ENCODE results near the gene CCDC6. TPM values are rescaled to one million over a fixed set of nuclear protein-coding genes. Genes with fewer than 3 reads are reported as not detected.

The CCDC6 gene
- polyA plus RNA-seq, 3 donors = 4.2 to 13.5 (median 6.2) TPM

GRCh38 chr10:59891349-59891748 lies 15.0 kb downstream of the CCDC6 start:
- H2AFZ ChIP-seq (ENCODE audit: insufficient read depth, low read depth, low read length, poor library complexity, severe bottlenecking) = peak overlapping the region; percentile 17
- peak overlapping the region in 1 of 2 donors; percentile 85 for H3K27ac ChIP-seq (ENCODE audit: low read depth in 1 of 2, low read length in 2 of 2)
- intact Hi-C loops (cut with micrococcal nuclease) = no loop called here
- H3K4me3 ChIP-seq (replicated peaks in 1 of 3; ENCODE audit: low read depth in 2 of 3, low read length in 3 of 3) = peak overlapping the region in 1 of 3 experiments; percentile 47
- H3K9ac ChIP-seq (ENCODE audit: insufficient read depth, low read length, poor library complexity, severe bottlenecking) = peak overlapping the region; percentile 9
- Mint-ChIP-seq H3K27me3 (ENCODE audit: low read depth in 3 of 3) (no peaks in the 10 kb centered on the region), H3K9me3 (no peaks in the 10 kb centered on the region), H3K4me1 (peaks cover 75% of the 10 kb centered on the region), H3K36me3 (peaks cover 17 to 22% of the 10 kb centered on the region in 2 donors), H3K27ac (peak overlapping the region; percentile 90 to 97 (median 93)), H3K4me3 (peak overlapping the region; percentile 8 to 74)
- peaks cover 0 to 4% of the 10 kb centered on the region in 2 donors for H3K36me3 ChIP-seq (replicated peaks in 1 of 2; ENCODE audit: control insufficient read depth in 1 of 2, insufficient read depth in 2 of 2, low read length in 2 of 2)
- TF ChIP-seq, protein P1, sequence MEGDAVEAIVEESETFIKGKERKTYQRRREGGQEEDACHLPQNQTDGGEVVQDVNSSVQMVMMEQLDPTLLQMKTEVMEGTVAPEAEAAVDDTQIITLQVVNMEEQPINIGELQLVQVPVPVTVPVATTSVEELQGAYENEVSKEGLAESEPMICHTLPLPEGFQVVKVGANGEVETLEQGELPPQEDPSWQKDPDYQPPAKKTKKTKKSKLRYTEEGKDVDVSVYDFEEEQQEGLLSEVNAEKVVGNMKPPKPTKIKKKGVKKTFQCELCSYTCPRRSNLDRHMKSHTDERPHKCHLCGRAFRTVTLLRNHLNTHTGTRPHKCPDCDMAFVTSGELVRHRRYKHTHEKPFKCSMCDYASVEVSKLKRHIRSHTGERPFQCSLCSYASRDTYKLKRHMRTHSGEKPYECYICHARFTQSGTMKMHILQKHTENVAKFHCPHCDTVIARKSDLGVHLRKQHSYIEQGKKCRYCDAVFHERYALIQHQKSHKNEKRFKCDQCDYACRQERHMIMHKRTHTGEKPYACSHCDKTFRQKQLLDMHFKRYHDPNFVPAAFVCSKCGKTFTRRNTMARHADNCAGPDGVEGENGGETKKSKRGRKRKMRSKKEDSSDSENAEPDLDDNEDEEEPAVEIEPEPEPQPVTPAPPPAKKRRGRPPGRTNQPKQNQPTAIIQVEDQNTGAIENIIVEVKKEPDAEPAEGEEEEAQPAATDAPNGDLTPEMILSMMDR (IDR thresholded peaks at IDR 0.05) = no peak
- peaks cover 97% of the 10 kb centered on the region for H3K79me2 ChIP-seq (ENCODE audit: insufficient read depth, low read length)
- peaks cover 36% of the 10 kb centered on the region for H4K20me1 ChIP-seq (ENCODE audit: insufficient read depth, low read length)
- H3K4me1 ChIP-seq (ENCODE audit: control insufficient read depth in 1 of 2, insufficient read depth in 2 of 2, low read length in 2 of 2) = peaks cover 62 to 64% of the 10 kb centered on the region in 2 donors
- no peaks in the 10 kb centered on the region for H3K9me3 ChIP-seq (replicated peaks in 1 of 2; ENCODE audit: control insufficient read depth in 1 of 2, insufficient read depth in 1 of 2, low read length in 2 of 2)
- H3K4me2 ChIP-seq (replicated peaks; ENCODE audit: extremely low read depth, low read length, poor library complexity, severe bottlenecking) = peak overlapping the region; percentile 58
- no peaks in the 10 kb centered on the region for H3K27me3 ChIP-seq (ENCODE audit: control insufficient read depth in 2 of 2, insufficient read depth in 2 of 2, low read length in 2 of 2)
- no CpG with 5 or more reads among the region's 3 CpGs for WGBS (ENCODE audit: insufficient coverage)
- peak in 1 of 3 donors; percentile 20 for DNase-seq

- H4K20me1 ChIP-seq (ENCODE audit: insufficient read depth, low read length) = peaks cover 34% of the 10 kb centered on the region
- H3K4me1 ChIP-seq (ENCODE audit: control insufficient read depth in 1 of 2, insufficient read depth in 2 of 2, low read length in 2 of 2) = peaks cover 84 to 88% of the 10 kb centered on the region in 2 donors
- Mint-ChIP-seq H3K27ac (peak overlapping the region in 1 of 7 donors; percentile 18), H3K4me3 (no peak overlapping the region), H3K27me3 (ENCODE audit: low read depth in 3 of 3) (no peaks in the 10 kb centered on the region), H3K9me3 (no peaks in the 10 kb centered on the region), H3K4me1 (peaks cover 93% of the 10 kb centered on the region), H3K36me3 (peaks cover 17 to 22% of the 10 kb centered on the region in 2 donors)
- H3K4me3 ChIP-seq (replicated peaks in 1 of 3; ENCODE audit: low read depth in 2 of 3, low read length in 3 of 3) = no peak overlapping the region
- no peaks in the 10 kb centered on the region for H3K27me3 ChIP-seq (ENCODE audit: control insufficient read depth in 2 of 2, insufficient read depth in 2 of 2, low read length in 2 of 2)
- no peaks in the 10 kb centered on the region for H3K36me3 ChIP-seq (replicated peaks in 1 of 2; ENCODE audit: control insufficient read depth in 1 of 2, insufficient read depth in 2 of 2, low read length in 2 of 2)
- TF ChIP-seq, protein P1 (IDR thresholded peaks at IDR 0.05) = no peak
- intact Hi-C loops (cut with micrococcal nuclease) = loop anchor here in 1 of 2 donors (10.0 kb wide), 1 partner anchor 146 kb away; no protein-coding TSS in a partner anchor
- H3K9me3 ChIP-seq (replicated peaks in 1 of 2; ENCODE audit: control insufficient read depth in 1 of 2, insufficient read depth in 1 of 2, low read length in 2 of 2) = no peaks in the 10 kb centered on the region
- WGBS (ENCODE audit: insufficient coverage) = 97% methylated on average over 4 of the region's 4 CpGs
- H3K4me2 ChIP-seq (replicated peaks; ENCODE audit: extremely low read depth, low read length, poor library complexity, severe bottlenecking) = no peak overlapping the region
- peaks cover 90% of the 10 kb centered on the region for H3K79me2 ChIP-seq (ENCODE audit: insufficient read depth, low read length)
- no peak overlapping the region for H3K9ac ChIP-seq (ENCODE audit: insufficient read depth, low read length, poor library complexity, severe bottlenecking)
- no peak overlapping the region for H2AFZ ChIP-seq (ENCODE audit: insufficient read depth, low read depth, low read length, poor library complexity, severe bottlenecking)
- DNase-seq = no peak
- no peak overlapping the region for H3K27ac ChIP-seq (ENCODE audit: low read depth in 1 of 2, low read length in 2 of 2)
These were observed 17.4 kb downstream of the CCDC6 start for GRCh38 chr10:59888781-59889435.
